ENCODE measurements around the gene MYO10. TPM values are rescaled to one million over a fixed set of nuclear protein-coding genes. Genes with fewer than 3 reads are reported as not detected.

MYO10 gene
- total and polyA plus RNA-seq, 2 of the 8 experiments (the other 6 are each of a cell fraction or from before 2014, with no cell fraction given), result 21.5 to 107 TPM

GRCh38 chr5:16889203-16889971 is 46.7 kb downstream of the MYO10 start:
- POLR2A ChIA-PET (ENCODE audit: partially characterized antibody), result interaction anchor here (1.7 kb wide), 1 partner anchor 11 kb away, joined by 5 read pairs; no protein-coding TSS in a partner anchor

More at GRCh38 chr5:16889203-16889971, 46.7 kb downstream of the MYO10 start:
- no peak overlapping the region for H2AFZ ChIP-seq (ENCODE audit: low read length)
- no peak overlapping the region; a peak in 1 of 8 replicates for H3K4me3 ChIP-seq (ENCODE audit: extremely low read depth in 1 of 4, insufficient read depth in 2 of 4, low read depth in 3 of 4, low read length in 4 of 4)
- no peaks in the 10 kb centered on the region for H3K27me3 ChIP-seq (replicated peaks in 1 of 4; ENCODE audit: control insufficient read depth in 3 of 4, extremely low read depth in 1 of 4, insufficient read depth in 3 of 4, low read length in 3 of 4)
- no peak overlapping the region for H4K91ac ChIP-seq (replicated peaks; ENCODE audit: insufficient read length, low read length)
- no peak overlapping the region for H3K56ac ChIP-seq (replicated peaks; ENCODE audit: insufficient read length, low read depth, low read length)
- H2BK120ac ChIP-seq (replicated peaks; ENCODE audit: low read depth, low read length), result no peak overlapping the region
- no peak overlapping the region for H4K5ac ChIP-seq (ENCODE audit: insufficient read length, low read depth, low read length)
- H2BK12ac ChIP-seq (ENCODE audit: low read depth, low read length), result no peak overlapping the region
- no peak for FAIRE-seq
- H3K18ac ChIP-seq (ENCODE audit: extremely low read depth, low read length), result no peak overlapping the region
- no peak for DNase-seq (ENCODE audit: low read depth in 1 of 2, low spot score in 2 of 2)
- no peak overlapping the region for H2BK15ac ChIP-seq (ENCODE audit: low read length)
- no peak overlapping the region for H2BK20ac ChIP-seq (ENCODE audit: low read length)
- no peak for TF ChIP-seq SP1 (IDR thresholded peaks at IDR 0.05; ENCODE audit: low read depth, low read length)
- H3K79me2 ChIP-seq (ENCODE audit: control insufficient read depth in 1 of 2, insufficient read depth in 2 of 2, low read length in 2 of 2), result peaks cover 0 to 83% of the 10 kb centered on the region in 2 experiments; a peak in 3 of 4 replicates
- H3K14ac ChIP-seq (ENCODE audit: insufficient read length), result no peak overlapping the region
- H3K23me2 ChIP-seq (ENCODE audit: low read depth, low read length), result no peaks in the 10 kb centered on the region
- H3K79me1 ChIP-seq (ENCODE audit: low read depth, low read length), result peaks cover 2% of the 10 kb centered on the region; the same call in 1 of the 2 replicates
- peak overlapping the region in 1 of 2 experiments; percentile 19; a peak in 2 of 4 replicates for H3K4me2 ChIP-seq (ENCODE audit: insufficient read depth in 1 of 2, low read depth in 2 of 2, low read length in 2 of 2)
- no peak overlapping the region for H3K4ac ChIP-seq (replicated peaks; ENCODE audit: insufficient read length, low read depth, low read length)
- no peak overlapping the region for H2AK5ac ChIP-seq (ENCODE audit: low read depth, low read length)
- no peak overlapping the region for H3K23ac ChIP-seq (ENCODE audit: insufficient read length)
- WGBS, 2 experiments (ENCODE audit: extremely low coverage in 1 of 2, insufficient coverage in 1 of 2, insufficient read length in 1 of 2, insufficient replicate concordance in 2 of 2, low coverage in 1 of 2, low lambda C conversion rate in 2 of 2, missing lambda C conversion rate in 1 of 2), result 76% methylated on average over 4 of the region's 8 CpGs; no CpG with 5 or more reads in 1 of the 2 experiments
- H2BK5ac ChIP-seq (ENCODE audit: low read depth, low read length), result no peak overlapping the region
- CTCF ChIA-PET (ENCODE audit: partially characterized antibody), result interaction anchor here (0.6 to 0.9 kb wide), 3 partner anchors 10 to 97 kb away, joined by 3 to 4 read pairs (median 3); no protein-coding TSS in a partner anchor
- H3K27ac ChIP-seq (ENCODE audit: low read depth, low read length), result no peak overlapping the region
- H3K4me1 ChIP-seq (replicated peaks in 1 of 4; ENCODE audit: control insufficient read depth in 3 of 4, insufficient read depth in 4 of 4, low read length in 3 of 4), result peaks cover 0 to 8% (median 5%) of the 10 kb centered on the region in 4 experiments; a peak in 5 of 7 replicates
- no peak overlapping the region for H3K9ac ChIP-seq (replicated peaks in 1 of 4; ENCODE audit: extremely low read depth in 1 of 4, low read depth in 3 of 4, low read length in 3 of 4)
- H3K36me3 ChIP-seq (ENCODE audit: control insufficient read depth in 2 of 4, insufficient read depth in 4 of 4, low read length in 3 of 4), result no peaks in the 10 kb centered on the region
- H4K8ac ChIP-seq (ENCODE audit: extremely low read depth, insufficient read depth, low read length), result no peak overlapping the region
- no peaks in the 10 kb centered on the region for H4K20me1 ChIP-seq (replicated peaks in 1 of 2; ENCODE audit: control insufficient read depth in 1 of 2, insufficient read depth in 2 of 2, low read length in 2 of 2)
- no peaks in the 10 kb centered on the region for H3K9me3 ChIP-seq (ENCODE audit: insufficient read depth in 2 of 2, low read depth in 1 of 2, low read length in 1 of 2)
